GM19025 (cell line): ENCODE results near the gene RARS1.
"Not testable (repeated sequence)": the region's sequence is repeated elsewhere in the genome, so short reads cannot be mapped to it uniquely, and the experiment has no call there.

Experiments
- ATAC-seq: cut with Tn5 transposase; IDR thresholded peaks from one replicate; pipeline ENCODE4 v1.9.1; 2021; ENCODE audit warnings: mild to moderate bottlenecking, low read depth, moderate library complexity; ENCODE audit not compliant: unreplicated experiment

The RARS1 gene

DNA sequence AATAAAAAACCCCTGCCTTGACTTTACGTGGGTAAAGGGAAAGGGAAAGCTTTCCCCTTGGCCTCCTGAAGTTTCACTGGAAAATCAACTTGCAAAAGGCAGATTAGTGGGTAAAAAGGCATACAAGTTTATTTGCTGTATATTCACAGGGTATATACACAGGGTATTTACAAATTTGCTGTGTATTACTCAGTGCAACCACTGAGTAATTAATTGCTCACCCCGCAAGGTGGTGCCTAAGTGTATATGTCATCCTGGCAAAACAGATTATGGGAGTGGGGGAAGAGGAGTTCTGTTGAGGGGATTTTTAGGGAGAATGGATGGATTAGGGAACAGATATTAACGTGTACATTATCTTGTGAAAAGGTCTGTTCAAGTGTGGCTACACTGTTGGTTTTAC is 7.1 kb upstream of the RARS1 start:
- no peak for ATAC-seq

DNA sequence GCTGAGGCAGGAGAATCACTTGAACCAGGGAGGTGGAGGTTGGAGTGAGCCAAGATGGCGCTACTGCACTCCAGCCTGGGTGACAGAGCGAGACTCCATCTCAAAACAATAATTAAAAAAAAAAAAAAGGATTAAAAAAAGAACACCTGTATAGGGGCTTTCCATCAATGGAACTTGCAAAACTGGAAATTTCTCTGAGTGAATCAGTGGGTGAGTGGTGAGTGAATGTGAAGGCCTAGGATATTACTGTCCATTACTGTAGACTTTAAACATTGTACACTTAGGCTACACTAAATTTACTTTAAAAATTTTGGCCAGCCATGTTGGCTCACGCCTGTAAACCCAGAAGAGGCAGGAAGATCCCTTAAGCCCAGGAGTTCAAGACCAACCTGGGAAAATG is 5.7 kb upstream of the RARS1 start:
- no peak for ATAC-seq

DNA sequence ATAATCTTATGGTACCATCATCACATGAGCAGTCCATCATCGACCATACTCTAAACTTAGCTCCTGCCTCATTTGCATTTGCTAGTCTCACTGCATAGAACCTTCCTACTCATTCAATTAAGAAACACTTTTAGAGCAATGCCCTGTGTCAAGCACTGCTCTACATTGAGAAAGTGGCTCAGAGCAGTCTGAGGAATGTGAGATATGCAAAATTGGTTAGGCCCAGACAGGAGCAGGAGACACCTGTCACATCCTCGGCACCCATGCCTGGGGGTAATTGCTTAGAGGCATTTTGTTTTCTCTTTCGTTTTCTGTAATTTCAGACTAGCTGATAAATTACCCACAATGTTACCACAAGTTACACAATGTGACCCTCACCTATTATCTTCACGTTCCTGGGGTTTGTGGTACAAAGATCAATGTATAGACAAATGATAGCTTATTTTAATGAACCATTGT is 4.9 kb upstream of the RARS1 start:
- ATAC-seq: peak; percentile 93

DNA sequence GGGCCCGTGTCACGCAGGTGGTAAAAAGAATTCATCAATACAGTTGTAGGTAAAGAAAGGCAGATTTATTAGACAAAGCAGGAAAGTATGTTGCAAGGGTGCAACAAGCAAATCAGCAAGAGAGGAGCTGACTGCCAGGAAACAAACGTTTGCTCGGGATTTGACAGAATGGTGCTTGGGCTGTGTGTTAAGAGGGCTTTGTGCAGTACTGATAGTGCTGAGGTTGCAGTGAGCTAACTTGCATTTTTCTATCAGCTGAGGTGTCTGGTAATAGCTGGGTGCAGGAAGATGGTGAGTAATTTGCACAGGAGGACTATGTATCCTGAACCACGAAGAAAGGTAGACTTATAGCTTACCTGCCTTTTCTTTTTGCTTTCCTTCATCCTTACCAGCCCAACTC is 3.9 kb upstream of the RARS1 start:
- no peak for ATAC-seq

DNA sequence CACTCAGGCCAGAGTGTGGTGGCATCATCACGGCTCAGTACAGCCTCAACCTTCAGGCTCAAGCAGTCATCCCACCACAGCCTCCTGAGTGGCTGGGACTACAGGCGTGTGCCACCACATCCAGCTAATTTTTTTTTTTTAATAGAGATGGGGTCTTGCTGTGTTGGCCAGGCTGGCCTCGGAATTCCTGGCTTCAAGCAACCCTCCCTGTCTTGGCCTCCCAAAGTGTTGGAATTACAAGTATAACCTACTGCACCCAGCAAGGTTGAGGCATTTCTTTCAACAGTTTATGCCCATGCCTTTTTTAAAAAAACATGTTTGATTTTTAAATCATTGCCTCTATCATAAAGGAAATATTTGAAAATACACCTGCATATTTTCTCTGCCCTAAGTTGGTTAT is 2.8 kb downstream of the RARS1 start:
- ATAC-seq: no peak

DNA sequence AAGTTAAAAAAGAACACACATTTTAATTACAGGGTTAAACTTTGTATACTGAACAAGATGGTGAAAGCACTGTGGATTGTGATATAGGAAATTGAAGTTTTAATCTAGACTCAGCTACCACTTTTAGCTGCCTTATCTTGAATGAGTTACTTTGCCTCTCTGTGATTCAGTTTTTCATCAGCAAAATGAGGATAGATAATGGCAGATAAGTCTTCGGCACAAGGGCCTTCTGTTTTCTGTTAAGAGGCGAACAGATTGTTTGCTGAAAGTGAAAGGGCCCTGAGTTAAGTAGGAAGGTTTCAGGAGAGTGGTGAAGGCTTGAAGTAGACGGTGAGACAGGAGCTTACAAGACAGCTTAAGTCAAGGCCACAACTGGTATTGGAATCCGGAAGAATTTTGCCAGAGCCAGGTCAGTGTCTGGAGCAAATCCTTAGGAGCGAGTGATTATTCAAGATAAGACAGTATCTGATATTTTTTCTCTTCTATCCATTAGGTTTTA is 7.8 kb downstream of the RARS1 start:
- no peak for ATAC-seq

DNA sequence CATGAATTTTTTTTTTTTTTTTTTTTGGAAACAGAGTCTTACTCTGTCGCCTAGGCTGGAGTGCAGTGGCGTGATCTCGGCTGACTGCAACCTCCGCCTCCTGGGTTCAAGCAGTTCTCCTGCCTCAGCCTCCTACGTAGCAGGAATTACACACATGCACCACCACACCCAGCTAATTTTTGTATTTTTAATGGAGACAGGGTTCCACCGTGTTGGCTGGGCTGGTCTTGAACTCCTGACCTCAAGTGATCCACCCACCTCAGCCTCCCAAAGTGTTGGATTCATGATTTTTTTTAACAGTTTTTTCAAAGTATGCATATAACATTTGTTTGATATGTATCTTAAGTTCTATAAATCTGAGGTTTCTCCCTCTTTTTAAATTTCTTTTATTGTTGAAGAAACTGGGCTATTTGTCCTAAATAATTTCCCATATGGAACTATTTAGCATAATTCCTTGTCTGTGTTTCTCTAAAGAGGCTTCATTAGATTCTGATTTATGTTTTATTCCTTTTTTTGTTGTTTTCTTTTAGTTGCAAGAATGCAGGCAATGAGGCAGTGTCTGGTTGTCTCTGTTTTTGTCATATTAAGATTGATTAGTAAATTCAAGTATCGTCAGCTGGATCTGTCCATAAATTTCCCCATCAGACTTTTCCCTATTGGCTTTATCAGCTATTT is 16.4 kb downstream of the RARS1 start:
- no peak for ATAC-seq

DNA sequence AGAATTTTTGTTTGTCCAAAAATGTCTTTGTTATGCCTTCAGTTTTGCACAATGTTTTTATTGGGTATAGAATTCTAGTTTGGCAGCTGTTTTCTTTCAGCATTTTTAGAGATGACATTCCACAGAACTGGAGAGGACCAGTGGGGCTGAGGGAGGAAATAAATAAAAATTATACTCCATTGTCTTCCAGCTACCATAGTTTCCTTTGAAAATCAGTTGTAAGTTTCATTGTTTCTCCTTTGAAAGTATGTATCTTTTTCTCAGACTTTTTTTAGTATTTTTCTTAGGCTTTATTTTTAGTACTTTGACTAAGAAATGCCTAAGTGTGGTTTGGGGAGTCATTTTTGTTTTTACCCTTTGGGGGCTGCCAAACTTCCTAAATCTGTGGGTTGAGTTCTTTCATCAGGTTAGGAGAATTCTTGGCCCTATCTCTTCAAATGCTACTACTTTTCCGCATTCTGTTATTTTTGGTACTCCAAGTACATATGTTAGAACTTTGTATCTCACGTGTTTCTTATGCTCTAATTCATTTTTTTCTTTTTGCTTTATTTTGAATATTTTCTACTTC is 27.7 kb downstream of the RARS1 start:
- no peak for ATAC-seq

DNA sequence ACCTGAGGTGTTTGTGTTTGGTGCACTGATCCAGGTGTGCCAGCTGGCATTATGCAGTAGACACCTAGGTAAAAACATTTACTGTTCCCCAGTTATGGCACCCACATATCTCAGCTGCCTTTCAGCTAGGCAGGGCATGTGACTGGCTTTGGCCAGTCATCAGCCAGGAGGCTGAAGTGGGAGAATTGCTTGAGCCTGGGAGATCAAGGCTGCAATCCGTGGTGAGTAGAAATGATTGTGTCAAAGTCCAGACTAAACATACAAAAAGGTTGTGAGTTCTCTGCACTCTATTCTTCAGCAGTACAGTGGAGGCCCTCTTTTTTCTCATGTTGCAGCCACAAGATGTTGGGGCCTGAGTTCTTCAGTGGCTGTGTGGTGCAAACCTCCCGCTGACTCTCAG is 39.6 kb downstream of the RARS1 start:
- no peak for ATAC-seq

DNA sequence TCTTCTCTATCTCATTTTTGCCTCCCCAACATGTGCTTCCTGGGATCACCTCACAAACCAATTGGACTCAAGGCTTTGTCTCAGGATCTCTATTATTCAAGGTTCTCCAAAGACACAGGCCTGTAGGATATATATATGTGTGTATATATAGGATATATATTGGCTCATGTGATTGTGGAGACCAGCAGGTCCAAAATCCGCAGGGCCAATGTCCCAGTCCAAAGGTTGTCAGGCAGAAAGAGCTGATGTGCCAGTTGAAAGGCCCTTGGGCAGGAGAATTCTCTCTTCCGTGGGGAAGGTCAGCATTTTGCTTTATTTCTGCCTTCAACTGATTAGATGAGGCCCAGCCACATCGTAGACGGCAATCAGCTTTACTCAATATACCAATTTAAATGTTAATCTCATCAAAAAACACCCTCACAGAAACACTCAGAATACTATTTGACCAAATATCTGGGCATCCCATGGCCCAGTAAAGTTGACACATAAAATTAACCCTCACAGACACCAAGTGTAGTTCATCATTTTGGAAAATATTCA is 41.6 kb downstream of the RARS1 start:
- ATAC-seq: no peak

DNA sequence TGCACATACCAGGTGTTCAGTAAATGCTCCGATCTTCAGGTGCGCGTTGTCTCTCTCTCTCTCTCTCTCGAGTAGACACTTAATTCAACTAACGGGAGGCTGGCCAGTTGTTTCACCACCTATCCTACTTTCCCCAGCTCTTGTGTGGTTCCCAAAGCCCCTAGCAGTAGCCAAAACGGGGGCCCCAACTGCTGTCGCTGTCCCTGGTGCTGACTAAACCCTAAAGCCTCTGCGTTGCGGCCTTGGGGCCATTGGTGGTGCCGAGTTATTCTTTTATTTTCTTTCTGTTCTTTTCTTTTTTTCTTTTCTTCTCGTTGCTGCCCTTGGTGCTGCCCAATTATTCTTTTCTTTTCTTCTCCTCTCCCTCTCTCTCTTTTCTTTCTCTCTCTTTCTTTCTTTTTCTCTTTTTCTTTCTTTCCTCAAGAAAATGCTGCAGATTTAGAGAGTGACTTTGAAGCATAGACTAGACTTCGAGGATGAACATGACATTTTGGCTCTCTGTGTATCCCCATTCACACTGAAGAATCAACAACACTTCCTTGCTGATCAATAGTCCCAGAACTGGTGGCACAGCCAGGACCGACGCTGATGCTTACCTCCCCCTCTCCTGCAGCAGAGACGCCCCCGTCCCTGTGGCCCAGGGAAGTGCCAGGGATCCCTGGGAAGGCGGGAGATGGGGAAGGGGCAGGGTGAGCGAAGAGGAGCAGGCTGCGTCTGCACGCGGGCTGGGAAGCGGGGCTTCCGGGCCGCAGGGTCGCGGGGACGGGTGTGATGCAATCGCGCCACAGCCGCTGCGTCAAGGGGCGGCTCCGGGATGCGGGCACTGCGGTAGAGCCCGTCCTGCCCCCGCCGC is 42.5 kb downstream of the RARS1 start, which contains the start of gene FBLL1:
Gene FBLL1, plus strand, starts transcription at position 785 of the 853 bp plus-strand sequence. CDS start 200 bp downstream, outside the sequence.
- no peak for ATAC-seq

DNA sequence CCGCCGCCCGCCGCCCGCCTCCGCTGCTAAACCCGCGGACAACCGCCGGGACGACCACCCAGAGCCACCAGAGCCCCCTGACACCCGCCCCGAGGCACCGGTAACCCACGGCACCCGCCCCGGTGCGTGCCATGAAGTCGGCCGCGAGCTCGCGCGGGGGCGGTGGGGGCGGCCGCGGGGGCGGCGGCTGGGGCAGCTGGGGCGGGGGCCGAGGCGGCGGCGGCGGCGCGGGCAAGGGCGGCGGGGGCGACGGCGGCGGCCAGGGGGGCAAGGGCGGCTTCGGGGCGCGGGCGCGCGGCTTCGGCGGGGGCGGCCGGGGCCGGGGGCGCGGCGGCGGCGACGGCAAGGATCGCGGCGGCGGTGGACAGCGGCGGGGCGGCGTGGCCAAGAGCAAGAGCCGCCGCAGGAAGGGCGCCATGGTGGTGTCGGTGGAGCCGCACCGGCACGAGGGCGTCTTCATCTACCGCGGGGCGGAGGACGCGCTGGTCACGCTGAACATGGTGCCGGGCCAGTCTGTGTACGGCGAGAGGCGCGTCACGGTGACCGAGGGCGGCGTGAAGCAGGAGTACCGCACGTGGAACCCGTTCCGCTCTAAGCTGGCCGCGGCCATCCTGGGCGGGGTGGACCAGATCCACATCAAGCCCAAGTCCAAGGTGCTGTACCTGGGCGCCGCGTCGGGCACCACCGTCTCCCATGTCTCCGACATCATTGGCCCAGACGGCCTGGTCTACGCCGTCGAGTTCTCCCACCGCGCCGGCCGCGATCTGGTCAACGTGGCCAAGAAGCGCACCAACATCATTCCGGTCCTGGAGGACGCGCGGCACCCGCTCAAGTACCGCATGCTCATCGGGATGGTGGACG is 43.3 kb downstream of the RARS1 start:
- ATAC-seq: no peak

DNA sequence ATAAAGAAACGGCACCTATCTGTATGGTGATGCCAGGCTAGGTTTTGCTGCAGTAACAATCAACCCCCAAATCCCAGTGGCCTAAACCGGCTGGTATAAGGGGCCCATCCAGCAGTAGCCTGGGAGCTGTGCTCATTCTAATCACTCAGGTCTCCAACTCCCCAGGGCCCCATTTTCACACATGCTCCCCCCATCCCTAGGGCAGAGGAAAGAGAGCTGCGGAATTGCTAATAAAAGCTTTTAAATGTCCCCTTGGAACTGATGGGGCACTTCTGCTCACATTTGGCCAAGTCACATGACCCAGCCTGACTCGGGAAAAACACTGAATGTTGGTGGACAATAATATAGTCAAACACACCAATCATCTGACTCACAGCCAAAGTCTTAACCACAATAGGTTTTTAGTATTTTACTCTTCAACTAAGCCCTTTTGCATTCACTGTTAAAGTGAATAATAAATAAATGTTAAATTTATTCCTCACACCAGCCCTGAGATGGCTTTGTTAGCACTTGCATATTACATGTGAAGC is 44.4 kb downstream of the RARS1 start:
- no peak for ATAC-seq

DNA sequence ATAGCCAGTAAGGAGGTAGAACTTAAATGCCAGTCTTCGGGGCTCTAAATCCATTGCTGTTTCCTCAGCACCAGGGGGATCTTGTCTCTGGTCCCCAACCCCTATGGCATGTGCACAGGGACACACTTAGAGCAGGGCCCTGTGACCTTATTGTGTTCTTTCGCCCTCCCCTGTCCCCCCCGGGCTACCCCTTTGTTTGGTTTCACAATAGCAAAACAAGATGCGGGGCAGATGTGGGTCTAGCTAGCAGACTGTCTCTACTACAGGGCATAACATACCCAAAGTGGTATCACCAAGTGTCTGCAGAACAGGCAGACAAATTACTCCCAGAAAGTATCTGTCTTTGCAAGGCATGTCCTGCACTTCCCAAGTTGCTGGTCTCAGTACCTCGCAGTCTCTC is 44.9 kb downstream of the RARS1 start:
- ATAC-seq: no peak

DNA sequence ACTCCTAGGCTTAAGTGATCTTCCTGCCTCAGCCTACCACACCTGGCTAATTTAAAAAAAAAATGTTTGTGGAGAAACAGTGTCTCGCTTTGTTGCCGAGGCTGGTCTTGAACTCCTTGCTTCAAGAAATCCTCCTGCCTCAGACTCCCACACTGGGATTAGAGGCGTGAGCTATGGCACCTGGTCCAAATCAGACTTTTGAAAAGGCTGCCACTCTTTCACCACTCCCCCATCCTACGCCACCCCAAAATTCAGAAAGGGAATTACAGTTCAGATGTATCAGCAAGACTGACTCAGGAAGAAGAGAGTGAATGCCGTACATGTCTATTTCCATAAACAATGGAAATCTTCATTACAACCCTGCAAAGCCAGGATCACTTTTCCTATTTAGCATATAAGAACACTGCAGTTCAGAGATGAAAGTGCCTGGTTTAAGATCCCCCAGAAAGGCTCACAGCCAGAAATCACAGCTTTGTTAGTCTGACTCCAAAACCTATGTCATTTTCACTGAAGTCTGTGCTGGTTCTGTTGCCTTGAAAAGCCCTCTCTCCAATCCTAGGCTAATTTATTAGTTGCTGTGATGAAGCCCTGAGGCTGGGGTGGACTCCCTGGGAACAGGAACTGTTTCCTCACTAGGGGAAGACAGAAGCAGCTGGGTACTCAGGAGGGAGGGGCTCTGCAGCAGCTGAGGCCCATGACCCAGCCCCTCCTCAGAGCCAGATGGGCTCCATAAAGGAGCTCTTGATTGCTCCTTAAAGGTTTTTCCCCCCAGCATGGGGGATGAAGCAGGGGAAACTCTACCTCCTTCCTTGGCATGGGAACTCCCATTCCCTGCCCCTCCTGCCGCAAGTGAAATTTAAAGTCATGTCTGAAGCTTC is 46.0 kb downstream of the RARS1 start:
- no peak for ATAC-seq

DNA sequence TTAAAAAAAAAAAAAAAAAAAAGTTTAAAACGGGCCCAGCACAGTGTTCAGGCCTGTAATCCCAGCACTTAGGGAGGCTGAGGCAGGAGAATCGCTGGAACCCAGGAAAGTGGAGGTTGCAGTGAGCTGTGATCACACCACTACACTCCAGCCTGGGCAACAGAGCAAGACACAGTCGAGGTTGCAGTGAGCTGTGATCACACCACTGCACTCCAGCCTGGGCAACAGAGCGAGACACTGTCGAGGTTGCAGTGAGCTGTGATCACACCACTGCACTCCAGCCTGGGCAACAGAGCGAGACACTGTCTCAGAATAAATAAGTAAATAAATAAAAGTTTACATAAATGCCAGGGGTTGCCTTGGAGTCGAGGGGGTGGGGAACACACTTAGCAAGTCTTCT is 48.1 kb downstream of the RARS1 start:
- not testable (repeated sequence) for ATAC-seq

DNA sequence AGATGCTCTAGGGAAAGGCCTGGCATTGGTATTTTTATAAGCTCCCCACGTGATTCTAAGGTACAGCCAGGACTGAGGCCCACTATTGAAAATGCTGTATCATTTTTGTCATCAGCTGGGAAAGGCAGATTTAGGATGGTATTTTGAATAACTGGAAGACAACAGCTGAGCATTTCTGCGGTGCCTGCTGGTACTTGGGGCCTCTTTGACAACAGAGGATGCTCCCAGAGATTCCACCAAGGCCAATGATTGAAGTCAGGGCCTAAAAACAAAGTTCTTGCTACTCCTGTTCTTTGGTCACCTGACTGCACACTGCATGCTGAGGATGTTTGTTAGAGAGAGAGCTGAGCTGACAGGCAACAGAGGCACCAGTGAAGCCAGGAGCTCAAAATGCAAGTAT is 50.9 kb downstream of the RARS1 start:
- no peak for ATAC-seq

DNA sequence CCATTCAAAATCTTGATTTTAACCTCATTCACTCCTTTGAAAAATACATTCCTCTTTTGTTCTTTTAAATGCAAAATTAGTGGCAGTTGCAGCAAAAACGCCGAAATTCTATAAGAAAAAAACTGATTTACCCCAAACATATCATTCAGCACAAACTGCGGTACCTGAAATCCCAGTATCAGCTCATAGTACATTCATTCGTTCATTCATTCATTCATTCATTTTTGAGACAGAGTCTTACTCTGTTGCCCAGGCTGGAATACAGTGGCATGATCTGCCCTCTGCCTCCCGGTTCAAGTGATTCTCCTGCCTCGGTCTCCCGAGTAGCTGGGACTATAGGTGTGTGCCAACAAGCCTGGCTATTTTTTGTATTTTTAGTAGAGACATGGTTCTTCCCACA is 63.3 kb downstream of the RARS1 start:
- ATAC-seq: no peak

DNA sequence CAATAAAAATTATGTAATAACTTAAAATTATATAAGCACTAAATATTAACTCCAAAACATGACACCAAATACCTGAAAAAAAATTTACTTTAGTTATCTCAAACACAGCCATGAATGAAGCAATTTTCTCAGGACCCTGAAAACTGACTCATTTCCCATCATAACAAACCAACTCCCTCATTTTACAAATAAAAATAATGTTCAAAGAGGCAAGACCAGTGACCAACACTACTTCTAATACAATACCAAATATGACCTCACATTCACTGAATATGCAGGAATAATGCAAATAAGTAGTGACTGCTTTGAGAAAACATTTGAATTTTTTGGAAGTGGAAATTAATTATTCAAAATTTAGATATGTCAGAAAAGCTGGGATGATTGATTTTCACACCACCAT is 64.4 kb downstream of the RARS1 start:
- ATAC-seq: no peak
